Calu3 (cell line): ENCODE measurements around the gene IFI27L2. TPM values are rescaled to one million over a fixed set of nuclear protein-coding genes. Genes with fewer than 3 reads are reported as not detected.

Experiments used
- BruUV-seq: library from RNA; stranded (reverse); fragments of 400-500 nt; replicated peaks from 2 replicates; lab custom pipeline; 2021; lab: Mats Ljungman, UMichigan
- CTCF ChIA-PET: fragments of 300-600 bp; sonication (Branson Sonifier 250); formaldehyde crosslinking; loops from one replicate; lab custom pipeline; 2022; ENCODE audit warnings: antibody characterized with exemption; lab: Charles Lee
- DNase-seq: peaks from one replicate; pipeline ENCODE4 v3.0.0; 2022
- H3K27ac Mint-ChIP-seq: one replicate; pipeline ENCODE4 v1.8.0; 2022; ENCODE audit warnings: mixed read lengths; ENCODE audit not compliant: unreplicated experiment
- H3K27me3 Mint-ChIP-seq: one replicate; pipeline ENCODE4 v1.8.0; 2022; ENCODE audit warnings: mixed read lengths; ENCODE audit not compliant: unreplicated experiment
- H3K36me3 Mint-ChIP-seq: one replicate; pipeline ENCODE4 v1.8.0; 2022; ENCODE audit warnings: mild to moderate bottlenecking, moderate library complexity, mixed read lengths; ENCODE audit not compliant: insufficient read depth, unreplicated experiment
- H3K4me1 Mint-ChIP-seq: one replicate; pipeline ENCODE4 v1.8.0; 2022; ENCODE audit warnings: mild to moderate bottlenecking, low read depth, mixed read lengths; ENCODE audit not compliant: unreplicated experiment
- H3K4me3 Mint-ChIP-seq: one replicate; pipeline ENCODE4 v1.8.0; 2022; ENCODE audit warnings: mild to moderate bottlenecking, low read depth, moderate library complexity, mixed read lengths; ENCODE audit not compliant: unreplicated experiment
- H3K9me3 Mint-ChIP-seq: one replicate; pipeline ENCODE4 v1.8.0; 2022; ENCODE audit warnings: low read depth, mixed read lengths; ENCODE audit not compliant: unreplicated experiment
- intact Hi-C: fragments of 100-400 bp; cut with micrococcal nuclease; formaldehyde crosslinking; loops from one replicate; pipeline ENCODE4 v1.10.0; 2022; ENCODE audit not compliant: unreplicated experiment
- total RNA-seq: library from RNA; stranded (reverse); gene quantifications from 2 replicates; pipeline ENCODE4 v1.2.3, GENCODE V29; 2022
- TF ChIP-seq, protein P1 (sequence below): fragments of 200-600 bp; IDR thresholded peaks from one replicate; pipeline ENCODE4 v1.8.0; 2022; ENCODE audit warnings: antibody characterized with exemption; ENCODE audit not compliant: unreplicated experiment

The IFI27L2 gene
- total RNA-seq, 1 experiment from 2014 or later, result 40.4 TPM

DNA sequence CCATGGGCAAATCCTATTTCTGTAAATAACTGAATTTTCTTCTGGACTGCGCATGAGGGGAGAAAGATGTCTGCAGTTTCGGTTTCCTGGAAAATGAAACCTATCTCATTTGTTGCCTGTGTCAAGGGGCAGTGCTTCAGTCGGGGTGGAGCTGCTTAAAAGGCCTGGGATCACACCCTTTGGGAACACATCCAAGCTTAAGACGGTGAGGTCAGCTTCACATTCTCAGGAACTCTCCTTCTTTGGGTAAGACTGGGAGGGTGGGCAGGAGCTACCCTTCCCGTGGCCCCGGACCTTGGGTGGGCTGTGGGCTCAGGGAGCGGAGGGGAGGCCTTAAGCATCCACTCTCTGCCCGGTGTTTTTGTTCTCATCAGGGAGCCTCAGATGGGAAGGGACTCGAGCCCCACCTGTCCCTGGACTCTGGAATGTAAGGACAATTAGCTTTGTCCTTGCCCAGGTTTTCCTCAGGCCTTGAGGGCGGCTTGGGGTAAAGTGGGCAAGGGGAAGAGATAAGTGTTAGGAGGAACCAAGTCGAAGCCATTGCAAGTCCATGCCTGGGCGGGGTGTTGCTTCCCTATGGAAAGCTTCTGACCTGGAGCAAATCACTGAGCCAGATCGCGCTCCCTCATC is 18.7 kb downstream of the IFI27L2 start, which contains the start of gene IFI27:
IFI27 (plus strand) TSS at position 185 of the 630 bp plus-strand sequence.
- peaks cover 44% of the 10 kb centered on the region for H3K4me1 Mint-ChIP-seq
- no peaks in the 10 kb centered on the region for H3K9me3 Mint-ChIP-seq
- H3K4me3 Mint-ChIP-seq, result peak within 1 kb of the TSS; percentile 63
- H3K36me3 Mint-ChIP-seq, result peaks cover 24% of the 10 kb centered on the region
- CTCF ChIA-PET, result interaction anchor here (0.6 to 1.8 kb wide), 8 partner anchors 11 to 171 kb away, joined by 3 to 4 read pairs (median 4); partner anchors contain the start of genes DDX24 and IFI27L1
- DNase-seq, result peak; percentile 75
- H3K27me3 Mint-ChIP-seq, result peaks cover 11% of the 10 kb centered on the region
- peak within 1 kb of the TSS; percentile 84 for H3K27ac Mint-ChIP-seq
- intact Hi-C loops, result no loop called here
- TF ChIP-seq, protein P1, sequence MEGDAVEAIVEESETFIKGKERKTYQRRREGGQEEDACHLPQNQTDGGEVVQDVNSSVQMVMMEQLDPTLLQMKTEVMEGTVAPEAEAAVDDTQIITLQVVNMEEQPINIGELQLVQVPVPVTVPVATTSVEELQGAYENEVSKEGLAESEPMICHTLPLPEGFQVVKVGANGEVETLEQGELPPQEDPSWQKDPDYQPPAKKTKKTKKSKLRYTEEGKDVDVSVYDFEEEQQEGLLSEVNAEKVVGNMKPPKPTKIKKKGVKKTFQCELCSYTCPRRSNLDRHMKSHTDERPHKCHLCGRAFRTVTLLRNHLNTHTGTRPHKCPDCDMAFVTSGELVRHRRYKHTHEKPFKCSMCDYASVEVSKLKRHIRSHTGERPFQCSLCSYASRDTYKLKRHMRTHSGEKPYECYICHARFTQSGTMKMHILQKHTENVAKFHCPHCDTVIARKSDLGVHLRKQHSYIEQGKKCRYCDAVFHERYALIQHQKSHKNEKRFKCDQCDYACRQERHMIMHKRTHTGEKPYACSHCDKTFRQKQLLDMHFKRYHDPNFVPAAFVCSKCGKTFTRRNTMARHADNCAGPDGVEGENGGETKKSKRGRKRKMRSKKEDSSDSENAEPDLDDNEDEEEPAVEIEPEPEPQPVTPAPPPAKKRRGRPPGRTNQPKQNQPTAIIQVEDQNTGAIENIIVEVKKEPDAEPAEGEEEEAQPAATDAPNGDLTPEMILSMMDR, result no peak
- BruUV-seq, result no TSS peak

DNA sequence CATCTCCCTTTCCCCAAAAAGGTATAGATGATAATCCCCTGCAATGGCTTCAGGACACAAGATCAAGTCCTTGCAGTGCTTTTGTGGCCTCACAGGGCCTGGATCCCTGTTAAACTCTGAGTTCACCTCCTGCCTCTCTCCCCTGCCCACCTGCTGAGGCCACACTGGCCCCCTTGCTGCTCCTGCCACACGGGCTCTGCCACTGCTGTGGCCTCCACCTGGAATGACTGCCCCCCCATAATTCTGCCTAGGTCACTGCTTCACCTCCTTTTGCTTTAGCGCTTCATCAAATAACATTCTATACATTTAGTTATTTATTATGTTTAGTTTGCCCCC is 19.5 kb downstream of the IFI27L2 start:
- intact Hi-C loops, result no loop called here
- BruUV-seq, result no TSS peak
- Mint-ChIP-seq H3K4me1 (peaks cover 44% of the 10 kb centered on the region), H3K9me3 (no peaks in the 10 kb centered on the region), H3K36me3 (peaks cover 24% of the 10 kb centered on the region), H3K27me3 (peaks cover 3% of the 10 kb centered on the region), H3K27ac (peak overlapping the region; percentile 84), H3K4me3 (no peak overlapping the region)
- CTCF ChIA-PET, result interaction anchor here (0.9 kb wide), 1 partner anchor 84 kb away, joined by 4 read pairs; no protein-coding TSS in a partner anchor
- DNase-seq, result no peak
- TF ChIP-seq, protein P1, result no peak

DNA sequence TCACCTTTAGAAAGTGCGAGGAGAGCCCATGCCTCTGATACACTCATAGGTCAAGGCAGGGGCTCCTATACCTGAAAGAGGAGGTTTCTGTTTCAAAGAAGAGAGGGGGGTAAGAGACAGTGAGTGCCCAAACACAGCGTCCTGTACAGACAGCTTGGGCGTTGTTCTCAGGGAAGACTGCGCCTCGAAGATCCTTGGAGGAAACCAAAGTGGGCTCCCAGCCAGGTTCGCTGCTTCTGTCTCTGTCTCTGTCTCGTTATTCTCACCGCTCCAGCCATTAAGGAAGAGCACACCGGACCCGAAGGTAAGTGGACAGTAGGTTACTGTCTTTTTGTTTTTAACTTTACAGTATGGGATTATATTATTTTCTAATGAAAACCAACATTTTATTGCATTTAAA is 24.7 kb downstream of the IFI27L2 start:
- no TSS peak for BruUV-seq
- H3K9me3 Mint-ChIP-seq, result no peaks in the 10 kb centered on the region
- peaks cover 2% of the 10 kb centered on the region for H3K4me1 Mint-ChIP-seq
- H3K36me3 Mint-ChIP-seq, result no peaks in the 10 kb centered on the region
- no peaks in the 10 kb centered on the region for H3K27me3 Mint-ChIP-seq
- CTCF ChIA-PET, result no interaction called here
- no peak overlapping the region for H3K27ac Mint-ChIP-seq
- no peak for DNase-seq
- TF ChIP-seq, protein P1, result no peak
- intact Hi-C loops, result no loop called here
- H3K4me3 Mint-ChIP-seq, result no peak overlapping the region

DNA sequence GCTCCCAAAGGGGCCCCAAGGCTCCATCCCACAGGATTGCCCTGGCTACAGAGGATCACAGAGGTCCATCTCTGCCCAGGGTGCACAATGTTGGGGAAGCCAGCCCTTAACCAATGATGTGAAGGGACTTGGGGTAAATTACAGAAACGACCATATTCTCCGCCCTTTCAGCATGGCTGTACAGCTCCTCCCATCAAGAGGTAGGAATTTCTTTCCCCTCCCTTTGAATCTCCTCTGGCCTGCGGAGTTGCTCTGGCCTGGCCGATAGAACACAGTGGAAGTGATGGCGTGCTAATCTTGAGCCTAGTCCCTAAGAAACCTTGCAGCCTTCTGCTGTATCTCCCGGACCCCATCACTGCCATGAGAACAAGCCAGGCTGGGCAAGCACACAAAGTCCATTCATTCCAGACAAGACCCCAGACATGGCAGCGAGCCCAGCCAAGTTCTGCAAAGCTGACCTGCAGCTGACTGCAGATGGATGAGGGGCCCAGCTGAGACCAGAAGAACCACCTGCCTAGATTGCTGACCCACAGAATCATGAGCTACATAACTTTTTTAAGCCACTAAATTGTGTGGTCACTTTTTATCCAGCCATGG is 25.8 kb downstream of the IFI27L2 start:
- Mint-ChIP-seq H3K27ac (no peak overlapping the region), H3K4me3 (no peak overlapping the region), H3K27me3 (no peaks in the 10 kb centered on the region), H3K9me3 (no peaks in the 10 kb centered on the region), H3K36me3 (no peaks in the 10 kb centered on the region), H3K4me1 (no peaks in the 10 kb centered on the region)
- TF ChIP-seq, protein P1, result no peak
- CTCF ChIA-PET, result no interaction called here
- no peak for DNase-seq
- no TSS peak for BruUV-seq
- intact Hi-C loops, result no loop called here
